GM12864 (cell line): ENCODE results near the gene DCAKD.

Source experiments
- DNase-seq: peaks from one replicate; pipeline ENCODE4 v3.0.0-alpha.2; 2011; ENCODE audit warnings: low read depth
- H3K4me3 ChIP-seq: 2 replicates; pipeline ENCODE4 v1.5.1; 2011; ENCODE audit warnings: mild to moderate bottlenecking, low read depth, low read length, control low read depth
- CTCF ChIP-seq: IDR thresholded peaks from 2 replicates; pipeline ENCODE4 v1.5.1; 2011; ENCODE audit warnings: low read depth, mild to moderate bottlenecking, moderate library complexity, low read length, control low read depth, inconsistent platforms; ENCODE audit errors: missing control alignments

The DCAKD gene

GRCh38 chr17:44992242-44992939, 59.0 kb downstream of the DCAKD start:
- no peak for TF ChIP-seq CTCF
- no peak overlapping the region for H3K4me3 ChIP-seq
- DNase-seq, result no peak

- no peak for TF ChIP-seq CTCF
- DNase-seq, result no peak
- H3K4me3 ChIP-seq, result no peak overlapping the region
Observed at GRCh38 chr17:44990994-44991393, 60.4 kb downstream of the DCAKD start.

- TF ChIP-seq CTCF, result no peak
Observed at GRCh38 chr17:44989552-44990138, 61.8 kb downstream of the DCAKD start.

GRCh38 chr17:44988044-44988942, 63.1 kb downstream of the DCAKD start:
- TF ChIP-seq CTCF, result no peak
- no peak overlapping the region for H3K4me3 ChIP-seq
- DNase-seq, result no peak

More at GRCh38 chr17:44989552-44990138, 61.8 kb downstream of the DCAKD start:
- no peak overlapping the region for H3K4me3 ChIP-seq
- DNase-seq, result peak; percentile 12

GRCh38 chr17:44983563-44983962, 67.9 kb downstream of the DCAKD start:
- H3K4me3 ChIP-seq, result no peak overlapping the region
- no peak for TF ChIP-seq CTCF
- DNase-seq, result no peak

GRCh38 chr17:44982113-44982702, 69.2 kb downstream of the DCAKD start:
- H3K4me3 ChIP-seq, result no peak overlapping the region

More at GRCh38 chr17:44982113-44982702, 69.2 kb downstream of the DCAKD start:
- TF ChIP-seq CTCF, result no peak
- DNase-seq, result no peak
